Measurements from ENCODE around the gene PPP3CB. TPM values are rescaled to one million over a fixed set of nuclear protein-coding genes. Genes with fewer than 3 reads are reported as not detected.

Gene PPP3CB
- total and polyA plus RNA-seq, 12 donors, result 26.7 to 60.6 (median 46.7) TPM

- Histone ChIP-seq H3K4me3 (no peak overlapping the region), H3K27ac (no peak overlapping the region), H3K36me3 (replicated peaks in 1 of 2) (peaks cover 0 to 47% of the 10 kb centered on the region in 2 donors), H3K4me1 (replicated peaks in 1 of 2) (no peaks in the 10 kb centered on the region), H3K27me3 (no peaks in the 10 kb centered on the region), H3K9me3 (replicated peaks in 1 of 3) (no peaks in the 10 kb centered on the region)
- intact Hi-C loops (cut with DNase I), result no loop called here
- no peak for TF ChIP-seq POLR2A (IDR thresholded peaks at IDR 0.05)
- TF ChIP-seq, protein P1, sequence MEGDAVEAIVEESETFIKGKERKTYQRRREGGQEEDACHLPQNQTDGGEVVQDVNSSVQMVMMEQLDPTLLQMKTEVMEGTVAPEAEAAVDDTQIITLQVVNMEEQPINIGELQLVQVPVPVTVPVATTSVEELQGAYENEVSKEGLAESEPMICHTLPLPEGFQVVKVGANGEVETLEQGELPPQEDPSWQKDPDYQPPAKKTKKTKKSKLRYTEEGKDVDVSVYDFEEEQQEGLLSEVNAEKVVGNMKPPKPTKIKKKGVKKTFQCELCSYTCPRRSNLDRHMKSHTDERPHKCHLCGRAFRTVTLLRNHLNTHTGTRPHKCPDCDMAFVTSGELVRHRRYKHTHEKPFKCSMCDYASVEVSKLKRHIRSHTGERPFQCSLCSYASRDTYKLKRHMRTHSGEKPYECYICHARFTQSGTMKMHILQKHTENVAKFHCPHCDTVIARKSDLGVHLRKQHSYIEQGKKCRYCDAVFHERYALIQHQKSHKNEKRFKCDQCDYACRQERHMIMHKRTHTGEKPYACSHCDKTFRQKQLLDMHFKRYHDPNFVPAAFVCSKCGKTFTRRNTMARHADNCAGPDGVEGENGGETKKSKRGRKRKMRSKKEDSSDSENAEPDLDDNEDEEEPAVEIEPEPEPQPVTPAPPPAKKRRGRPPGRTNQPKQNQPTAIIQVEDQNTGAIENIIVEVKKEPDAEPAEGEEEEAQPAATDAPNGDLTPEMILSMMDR (IDR thresholded peaks at IDR 0.05), result no peak
- 77 to 96% (median 88%) methylated on average over 2 of the region's 2 CpGs for WGBS, 4 donors
- no peak for DNase-seq
Measured at GRCh38 chr10:73465978-73466726, 29.7 kb downstream of the PPP3CB start.

- Histone ChIP-seq H3K36me3 (replicated peaks in 1 of 2) (peaks cover 0 to 7% of the 10 kb centered on the region in 2 donors), H3K27me3 (no peaks in the 10 kb centered on the region), H3K4me3 (no peak overlapping the region), H3K4me1 (replicated peaks in 1 of 2) (no peaks in the 10 kb centered on the region), H3K27ac (no peak overlapping the region), H3K9me3 (replicated peaks in 1 of 3) (no peaks in the 10 kb centered on the region)
- no peak for TF ChIP-seq POLR2A (IDR thresholded peaks at IDR 0.05)
- TF ChIP-seq, protein P1 (IDR thresholded peaks at IDR 0.05), result no peak
- DNase-seq, result no peak
- intact Hi-C loops (cut with DNase I), result no loop called here
- 92 to 98% (median 97%) methylated on average over 4 of the region's 4 CpGs for WGBS, 4 donors
Measured at GRCh38 chr10:73460897-73461296, 34.9 kb downstream of the PPP3CB start.

DNA sequence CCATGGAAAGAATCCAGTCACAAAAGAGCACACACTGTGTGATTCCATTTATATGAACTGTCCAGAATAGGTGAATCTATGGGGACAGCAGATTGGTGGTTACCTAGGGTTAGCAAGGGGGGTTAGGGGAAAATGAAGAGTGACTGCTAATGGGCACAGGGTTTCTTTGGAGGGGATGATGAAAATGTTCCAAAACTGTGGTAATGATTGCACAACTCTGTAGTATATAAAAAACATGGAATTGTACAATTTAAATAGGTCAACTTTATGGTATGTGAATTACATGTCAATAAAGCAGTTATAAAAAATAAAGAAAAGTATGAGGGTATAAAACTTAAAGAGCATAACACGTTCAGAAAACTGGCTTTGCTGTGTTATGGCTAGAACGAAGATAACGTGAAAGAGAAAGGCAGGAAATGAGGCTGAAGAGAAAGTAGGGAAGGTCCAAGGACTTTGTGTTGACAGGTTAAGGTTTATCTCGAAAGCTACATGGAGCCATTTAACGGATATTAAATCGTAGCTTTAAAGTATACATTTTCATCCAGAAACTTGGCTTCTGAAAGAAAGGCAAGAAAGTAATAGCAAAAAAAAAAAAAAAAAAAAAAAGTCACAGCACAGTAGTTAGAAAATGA is 36.0 kb downstream of the PPP3CB start:
- H3K27me3 ChIP-seq, result no peaks in the 10 kb centered on the region
- intact Hi-C loops (cut with DNase I), result no loop called here
- no peak for DNase-seq
- no peaks in the 10 kb centered on the region for H3K36me3 ChIP-seq (replicated peaks in 1 of 2)
- 57 to 75% (median 71%) methylated on average over 6 of the region's 6 CpGs for WGBS, 4 donors
- no peaks in the 10 kb centered on the region for H3K4me1 ChIP-seq (replicated peaks in 1 of 2)
- no peak overlapping the region for H3K4me3 ChIP-seq
- TF ChIP-seq, protein P1 (IDR thresholded peaks at IDR 0.05), result no peak
- no peak for TF ChIP-seq POLR2A (IDR thresholded peaks at IDR 0.05)
- no peaks in the 10 kb centered on the region for H3K9me3 ChIP-seq (replicated peaks in 1 of 3)
- H3K27ac ChIP-seq, result no peak overlapping the region

DNA sequence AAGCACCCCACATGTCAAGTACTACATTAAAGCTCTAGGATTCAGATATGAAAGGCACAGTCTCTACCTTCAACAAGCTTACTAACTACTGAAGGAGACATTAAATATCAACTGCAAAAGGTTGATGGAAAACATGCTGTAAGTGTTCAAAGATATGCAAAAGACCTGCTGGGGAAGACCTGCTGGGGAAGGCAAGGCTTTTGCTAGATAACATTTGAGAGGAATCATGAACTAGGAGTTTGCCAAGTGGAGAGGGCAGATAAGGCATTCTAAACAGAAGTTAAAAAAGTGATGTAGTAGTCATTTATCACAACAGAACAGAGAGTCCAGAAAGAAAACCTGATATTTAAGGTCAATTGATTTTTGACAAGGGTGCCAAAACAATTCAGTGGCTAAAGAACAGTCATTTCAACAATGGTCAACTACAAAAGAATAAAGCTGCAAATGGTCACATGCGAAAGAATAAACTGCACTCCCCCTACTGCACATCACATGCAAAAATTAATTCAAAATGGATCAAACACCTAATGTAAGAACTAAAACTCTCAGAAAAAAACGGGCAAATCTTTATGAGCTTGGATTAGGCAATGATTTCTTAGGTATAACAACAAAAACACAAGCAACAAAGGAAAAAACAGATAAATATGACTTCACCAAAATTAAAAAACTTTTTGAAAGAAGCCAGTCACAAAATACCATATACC is 39.5 kb downstream of the PPP3CB start:
- intact Hi-C loops (cut with DNase I), result no loop called here
- 80 to 91% (median 88%) methylated on average over 2 of the region's 2 CpGs for WGBS, 4 donors
- H3K4me3 ChIP-seq, result no peak overlapping the region
- no peaks in the 10 kb centered on the region for H3K9me3 ChIP-seq (replicated peaks in 1 of 3)
- peaks cover 0 to 6% of the 10 kb centered on the region in 2 donors for H3K36me3 ChIP-seq (replicated peaks in 1 of 2)
- no peaks in the 10 kb centered on the region for H3K4me1 ChIP-seq (replicated peaks in 1 of 2)
- DNase-seq, result no peak
- H3K27ac ChIP-seq, result no peak overlapping the region
- no peaks in the 10 kb centered on the region for H3K27me3 ChIP-seq
- TF ChIP-seq, protein P1 (IDR thresholded peaks at IDR 0.05), result no peak
- no peak for TF ChIP-seq POLR2A (IDR thresholded peaks at IDR 0.05)

Data from adrenal gland (tissue), 12 donors.